Adipose tissue (tissue), 3 donors: ENCODE data around the gene RNF112. TPM values are rescaled to one million over a fixed set of nuclear protein-coding genes. Genes with fewer than 3 reads are reported as not detected.

Experiments
- H3K27ac ChIP-seq: one replicate; pipeline ENCODE4 v1.5.1; 2013; ENCODE audit warnings: low read depth, low read length
- WGBS, 3 donors: extraction: QIAGEN DNeasy Blood & Tissue Kit; methylation state at CpG; one replicate each; pipeline ENCODE4 v1.1.7; 2013; 5-methylcytosine and 5-hydroxymethylcytosine counted together
- polyA plus RNA-seq, 3 donors: library from polyadenylated mRNA; stranded (reverse); fragments of 200-250 nt; gene quantifications; one replicate each; pipeline ENCODE4 v1.2.3, GENCODE V29; 2013
- donor health status: healthy with polysubstance abuse.
- donor health status: Bipolar disorder and iron deficiency.
- donor health status: healthy.

RNF112 gene
- polyA plus RNA-seq, 3 donors = 0.54 to 3.6 (median 0.84) TPM

DNA sequence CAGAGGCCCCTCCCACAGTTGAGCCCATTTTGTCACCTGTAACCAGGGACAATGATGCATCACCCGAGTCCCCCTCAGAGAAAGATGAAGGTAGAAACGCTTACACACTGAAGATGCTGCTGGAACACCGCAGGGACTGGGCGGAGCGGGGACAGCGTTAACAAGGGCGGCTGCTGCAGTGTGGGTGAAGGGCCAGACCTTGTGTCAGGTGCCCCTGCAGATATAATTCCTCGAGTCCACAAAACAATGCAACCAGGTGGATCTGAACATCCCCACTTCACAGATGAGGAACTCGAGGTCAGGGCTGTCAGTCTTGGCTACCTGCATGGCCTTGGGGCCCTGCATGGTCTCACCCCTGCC, 39.0 kb upstream of the RNF112 start:
- H3K27ac ChIP-seq = no peak overlapping the region
- WGBS, 3 donors = 73 to 87% (median 77%) methylated on average over 9 of the region's 9 CpGs

DNA sequence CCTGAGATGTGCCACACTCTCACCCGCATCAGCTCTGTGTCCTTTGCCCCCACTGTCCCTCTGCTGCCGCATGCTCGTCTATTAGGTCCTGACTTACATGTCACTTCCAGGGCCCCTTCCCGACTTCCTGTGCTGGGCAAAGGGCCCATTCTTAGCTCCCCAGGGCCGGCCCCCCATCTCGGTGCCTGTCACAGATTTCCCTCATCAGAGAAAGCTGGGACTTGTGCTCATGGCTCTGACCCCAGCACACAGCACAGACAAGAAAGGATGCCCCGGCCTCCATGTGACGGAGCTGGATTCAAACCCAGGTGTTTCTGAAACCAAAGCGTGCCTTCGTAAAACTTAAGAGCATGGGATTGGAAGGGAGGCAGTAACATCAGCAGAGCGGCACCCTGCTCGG, 38.6 kb upstream of the RNF112 start:
- WGBS, 3 donors = 71 to 86% (median 81%) methylated on average over 12 of the region's 12 CpGs
- no peak overlapping the region for H3K27ac ChIP-seq

GRCh38 chr17:19372866-19373504, 38.0 kb upstream of the RNF112 start:
- WGBS, 3 donors = 77 to 83% (median 79%) methylated on average over 8 of the region's 8 CpGs
- no peak overlapping the region for H3K27ac ChIP-seq

DNA sequence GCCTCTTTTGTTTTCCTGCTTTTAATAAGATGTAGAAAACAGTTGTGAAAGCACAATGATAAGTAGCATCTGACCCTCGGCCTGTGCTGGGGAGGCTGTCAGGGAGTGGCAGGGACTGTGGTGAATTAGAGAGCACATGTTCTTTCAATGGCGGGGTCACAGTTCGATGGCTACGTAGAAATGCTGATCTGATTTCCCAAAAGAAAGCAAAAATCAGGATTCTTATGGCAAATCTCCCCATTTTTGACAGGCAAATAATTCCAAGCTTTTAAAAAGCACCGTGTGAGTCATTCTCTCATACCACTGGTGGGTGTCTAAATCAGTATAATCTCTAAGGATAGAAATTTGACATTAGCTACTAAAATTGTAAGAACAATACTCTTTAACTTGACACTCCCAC, 36.9 kb upstream of the RNF112 start:
- no peak overlapping the region for H3K27ac ChIP-seq
- WGBS, 3 donors = 84 to 92% (median 87%) methylated on average over 5 of the region's 5 CpGs

GRCh38 chr17:19375732-19376131, 35.3 kb upstream of the RNF112 start:
- WGBS, 3 donors = 85 to 88% (median 86%) methylated on average over 1 of the region's 1 CpG
- no peak overlapping the region for H3K27ac ChIP-seq

GRCh38 chr17:19376811-19377210, 34.2 kb upstream of the RNF112 start:
- no peak overlapping the region for H3K27ac ChIP-seq
- WGBS, 3 donors = 19 to 62% (median 49%) methylated on average over 2 of the region's 2 CpGs

- WGBS, 3 donors = 0% methylated on average over 67 of the region's 67 CpGs
- peak overlapping the region; percentile 22 for H3K27ac ChIP-seq
Measured at GRCh38 chr17:19377602-19378415, 33.2 kb upstream of the RNF112 start.

DNA sequence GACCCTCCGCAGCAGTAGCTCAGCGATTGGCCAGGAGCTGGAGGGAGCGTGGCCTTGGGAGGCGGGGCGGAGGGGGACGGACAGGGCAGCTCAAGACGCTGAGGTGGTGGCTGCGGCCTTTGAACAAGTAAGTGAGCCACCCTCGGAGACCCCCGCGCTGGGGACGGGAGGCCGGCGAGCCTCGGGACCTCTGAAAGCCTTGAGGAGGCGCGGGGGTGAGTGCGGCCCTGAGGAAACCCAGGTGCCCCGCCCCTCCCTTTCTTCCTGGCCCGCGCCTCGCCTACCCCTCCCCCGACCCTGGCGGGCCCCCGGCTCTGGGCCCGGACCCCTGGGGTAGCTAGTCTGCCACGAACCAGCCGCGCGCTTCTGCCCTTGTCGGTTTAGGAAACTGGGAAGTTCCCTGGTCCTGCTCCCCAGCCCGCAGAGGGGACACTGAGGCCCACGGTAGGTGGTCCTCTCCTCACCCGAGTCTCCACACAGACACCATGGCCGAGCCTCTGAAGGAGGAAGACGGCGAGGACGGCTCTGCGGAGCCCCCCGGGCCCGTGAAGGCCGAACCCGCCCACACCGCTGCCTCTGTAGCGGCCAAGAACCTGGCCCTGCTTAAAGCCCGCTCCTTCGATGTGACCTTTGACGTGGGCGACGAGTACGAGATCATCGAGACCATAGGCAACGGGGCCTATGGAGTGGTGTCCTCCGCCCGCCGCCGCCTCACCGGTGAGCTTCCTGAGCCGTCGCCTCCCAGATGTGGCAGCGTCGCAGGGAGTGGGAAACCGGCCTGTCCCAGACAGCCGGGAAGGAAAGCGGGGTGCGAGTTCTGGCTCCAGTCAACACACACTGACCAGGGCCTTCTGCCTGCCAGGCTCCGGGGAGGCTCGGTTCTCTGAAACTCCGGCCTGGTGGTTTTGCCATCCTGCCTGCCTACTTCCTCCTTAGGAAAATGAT, 32.3 kb upstream of the RNF112 start, which contains the start of gene MAPK7:
TSS of gene MAPK7 (plus strand) at position 83 of the 945 bp plus-strand sequence. CDS start at position 486, 403 bp downstream.
- WGBS, 3 donors = 3 to 12% (median 11%) methylated on average over 61 to 69 of the region's 69 CpGs
- H3K27ac ChIP-seq = peak within 1 kb of the TSS; percentile 22

DNA sequence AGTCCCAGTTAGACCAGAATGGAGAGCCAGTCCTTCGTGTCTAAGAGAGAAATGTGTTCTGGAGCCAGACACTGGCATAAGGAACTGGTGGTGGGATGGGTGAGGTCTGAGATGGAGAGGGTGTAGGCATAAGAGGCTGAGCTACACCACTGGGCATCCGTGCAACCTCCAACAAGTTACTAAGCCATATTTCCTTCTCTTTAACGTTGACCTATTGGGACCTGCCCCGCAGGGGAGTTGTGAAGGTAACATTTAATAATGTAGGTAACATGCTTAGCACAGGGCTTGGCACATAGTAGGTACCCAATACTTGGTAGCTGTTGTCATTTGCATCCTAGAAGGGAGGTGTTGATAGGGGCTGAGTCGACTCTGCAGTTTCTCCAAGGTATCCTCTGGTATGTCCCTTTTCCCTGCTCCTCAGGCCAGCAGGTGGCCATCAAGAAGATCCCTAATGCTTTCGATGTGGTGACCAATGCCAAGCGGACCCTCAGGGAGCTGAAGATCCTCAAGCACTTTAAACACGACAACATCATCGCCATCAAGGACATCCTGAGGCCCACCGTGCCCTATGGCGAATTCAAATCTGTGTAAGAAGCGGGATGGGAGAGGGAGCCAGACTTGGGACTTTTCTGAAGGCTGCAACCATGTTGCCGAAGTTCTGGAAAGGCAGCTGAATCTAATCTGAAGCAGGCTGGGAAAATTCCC, 31.5 kb upstream of the RNF112 start:
- 77 to 80% (median 80%) methylated on average over 13 of the region's 13 CpGs for WGBS, 3 donors
- H3K27ac ChIP-seq = no peak overlapping the region

DNA sequence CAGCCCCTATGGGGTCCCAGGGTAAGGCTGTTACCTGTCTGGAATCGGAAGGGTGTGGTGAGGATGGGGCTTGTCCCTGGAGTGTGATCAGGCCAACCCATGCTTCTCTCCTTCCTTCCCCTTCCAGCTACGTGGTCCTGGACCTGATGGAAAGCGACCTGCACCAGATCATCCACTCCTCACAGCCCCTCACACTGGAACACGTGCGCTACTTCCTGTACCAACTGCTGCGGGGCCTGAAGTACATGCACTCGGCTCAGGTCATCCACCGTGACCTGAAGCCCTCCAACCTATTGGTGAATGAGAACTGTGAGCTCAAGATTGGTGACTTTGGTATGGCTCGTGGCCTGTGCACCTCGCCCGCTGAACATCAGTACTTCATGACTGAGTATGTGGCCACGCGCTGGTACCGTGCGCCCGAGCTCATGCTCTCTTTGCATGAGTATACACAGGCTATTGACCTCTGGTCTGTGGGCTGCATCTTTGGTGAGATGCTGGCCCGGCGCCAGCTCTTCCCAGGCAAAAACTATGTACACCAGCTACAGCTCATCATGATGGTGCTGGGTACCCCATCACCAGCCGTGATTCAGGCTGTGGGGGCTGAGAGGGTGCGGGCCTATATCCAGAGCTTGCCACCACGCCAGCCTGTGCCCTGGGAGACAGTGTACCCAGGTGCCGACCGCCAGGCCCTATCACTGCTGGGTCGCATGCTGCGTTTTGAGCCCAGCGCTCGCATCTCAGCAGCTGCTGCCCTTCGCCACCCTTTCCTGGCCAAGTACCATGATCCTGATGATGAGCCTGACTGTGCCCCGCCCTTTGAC, 30.3 kb upstream of the RNF112 start:
- 91 to 95% (median 92%) methylated on average over 29 of the region's 29 CpGs for WGBS, 3 donors
- no peak overlapping the region for H3K27ac ChIP-seq

DNA sequence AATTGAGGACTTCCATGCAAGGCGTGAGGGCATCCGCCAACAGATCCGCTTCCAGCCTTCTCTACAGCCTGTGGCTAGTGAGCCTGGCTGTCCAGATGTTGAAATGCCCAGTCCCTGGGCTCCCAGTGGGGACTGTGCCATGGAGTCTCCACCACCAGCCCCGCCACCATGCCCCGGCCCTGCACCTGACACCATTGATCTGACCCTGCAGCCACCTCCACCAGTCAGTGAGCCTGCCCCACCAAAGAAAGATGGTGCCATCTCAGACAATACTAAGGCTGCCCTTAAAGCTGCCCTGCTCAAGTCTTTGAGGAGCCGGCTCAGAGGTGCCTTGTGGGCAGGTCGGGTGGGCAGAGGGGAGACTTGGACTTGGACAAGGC, 29.7 kb upstream of the RNF112 start:
- H3K27ac ChIP-seq = no peak overlapping the region
- 93 to 96% (median 95%) methylated on average over 7 of the region's 7 CpGs for WGBS, 3 donors

- 93 to 95% (median 94%) methylated on average over 26 to 31 of the region's 31 CpGs for WGBS, 3 donors
- H3K27ac ChIP-seq = no peak overlapping the region
Measured at GRCh38 chr17:19381741-19382444, 29.1 kb upstream of the RNF112 start.

GRCh38 chr17:19382531-19383444, 28.2 kb upstream of the RNF112 start:
- no peak overlapping the region for H3K27ac ChIP-seq
- 83 to 90% (median 86%) methylated on average over 13 of the region's 13 CpGs for WGBS, 3 donors

DNA sequence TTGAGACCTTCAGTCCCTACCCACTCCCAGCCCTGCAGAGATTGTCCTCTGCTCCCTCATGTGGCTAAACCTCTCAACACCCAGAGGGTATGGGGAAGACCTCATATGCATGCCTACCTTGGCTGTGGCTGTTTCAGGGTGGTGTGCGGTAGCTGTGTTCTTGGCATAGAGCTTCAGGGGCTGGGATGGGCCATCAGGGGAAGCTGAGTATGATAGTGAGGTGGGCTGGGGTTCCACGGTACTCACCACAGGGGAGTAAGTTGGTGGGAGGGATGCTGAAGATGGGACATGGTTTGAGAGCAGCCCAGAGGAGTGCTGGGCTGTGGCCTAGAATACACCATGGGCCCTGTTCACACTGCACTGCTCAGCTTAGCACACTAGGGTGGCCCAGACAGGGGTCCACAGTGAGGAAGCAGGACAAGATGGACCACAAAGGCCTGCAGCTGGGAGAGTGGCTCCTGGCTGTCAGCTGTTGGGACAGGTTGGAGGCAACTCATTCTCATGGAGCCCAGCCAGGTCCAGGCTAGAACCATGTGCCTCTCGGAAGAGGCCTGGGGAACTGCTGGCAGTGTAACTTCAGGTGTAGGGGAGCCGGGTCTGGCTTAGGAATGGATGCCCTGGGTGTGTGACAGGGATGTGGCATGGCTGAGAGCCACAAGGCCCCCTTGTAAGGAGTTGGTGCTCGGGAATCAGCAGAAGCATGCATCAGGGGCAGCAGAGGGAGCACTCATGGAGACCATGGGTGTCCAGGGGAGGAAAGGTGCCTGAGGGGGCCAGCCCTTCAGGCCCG, 27.2 kb upstream of the RNF112 start:
- H3K27ac ChIP-seq = no peak overlapping the region
- 81 to 83% (median 81%) methylated on average over 6 of the region's 6 CpGs for WGBS, 3 donors

- no peak overlapping the region for H3K27ac ChIP-seq
- WGBS, 3 donors = 25 to 69% (median 25%) methylated on average over 16 of the region's 16 CpGs
Measured at GRCh38 chr17:19384723-19385391, 26.2 kb upstream of the RNF112 start.
